ENCODE data around the gene TRHDE. TPM values are rescaled to one million over a fixed set of nuclear protein-coding genes. Genes with fewer than 3 reads are reported as not detected.

The TRHDE gene
- total and polyA plus RNA-seq, 2 of the 13 experiments (the other 11 are each of a cell fraction or from before 2014, with no cell fraction given): not detected

DNA sequence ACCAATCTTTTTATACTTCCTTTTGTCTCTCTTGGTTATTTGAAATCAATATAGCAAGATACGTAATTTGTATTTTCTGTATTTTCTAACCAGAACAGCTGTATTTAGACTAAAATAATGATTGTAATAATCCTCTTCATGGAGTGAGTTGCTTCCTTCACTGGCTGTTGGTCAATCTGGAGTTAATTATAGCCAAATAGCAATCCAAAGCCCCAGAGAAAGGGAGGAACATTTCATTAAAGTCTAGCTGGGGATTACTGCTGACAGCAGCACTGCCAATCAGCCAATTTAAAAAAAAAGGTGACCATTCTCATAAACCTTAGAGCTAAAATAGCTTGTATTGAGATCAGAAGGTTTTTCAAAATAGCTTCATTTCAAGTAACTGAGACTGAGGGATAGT, 118.0 kb downstream of the TRHDE start (continued):
- TF ChIP-seq, protein P1, sequence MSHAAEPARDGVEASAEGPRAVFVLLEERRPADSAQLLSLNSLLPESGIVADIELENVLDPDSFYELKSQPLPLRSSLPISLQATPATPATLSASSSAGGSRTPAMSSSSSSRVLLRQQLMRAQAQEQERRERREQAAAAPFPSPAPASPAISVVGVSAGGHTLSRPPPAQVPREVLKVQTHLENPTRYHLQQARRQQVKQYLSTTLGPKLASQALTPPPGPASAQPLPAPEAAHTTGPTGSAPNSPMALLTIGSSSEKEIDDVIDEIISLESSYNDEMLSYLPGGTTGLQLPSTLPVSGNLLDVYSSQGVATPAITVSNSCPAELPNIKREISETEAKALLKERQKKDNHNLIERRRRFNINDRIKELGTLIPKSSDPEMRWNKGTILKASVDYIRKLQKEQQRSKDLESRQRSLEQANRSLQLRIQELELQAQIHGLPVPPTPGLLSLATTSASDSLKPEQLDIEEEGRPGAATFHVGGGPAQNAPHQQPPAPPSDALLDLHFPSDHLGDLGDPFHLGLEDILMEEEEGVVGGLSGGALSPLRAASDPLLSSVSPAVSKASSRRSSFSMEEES (CRISPR knock-in tag; IDR thresholded peaks at IDR 0.05): no peak
- TF ChIP-seq RARA (CRISPR knock-in tag; IDR thresholded peaks at IDR 0.05): no peak
- no peak for TF ChIP-seq ETS1 (CRISPR knock-in tag; IDR thresholded peaks at IDR 0.05)
- TF ChIP-seq, protein P2, sequence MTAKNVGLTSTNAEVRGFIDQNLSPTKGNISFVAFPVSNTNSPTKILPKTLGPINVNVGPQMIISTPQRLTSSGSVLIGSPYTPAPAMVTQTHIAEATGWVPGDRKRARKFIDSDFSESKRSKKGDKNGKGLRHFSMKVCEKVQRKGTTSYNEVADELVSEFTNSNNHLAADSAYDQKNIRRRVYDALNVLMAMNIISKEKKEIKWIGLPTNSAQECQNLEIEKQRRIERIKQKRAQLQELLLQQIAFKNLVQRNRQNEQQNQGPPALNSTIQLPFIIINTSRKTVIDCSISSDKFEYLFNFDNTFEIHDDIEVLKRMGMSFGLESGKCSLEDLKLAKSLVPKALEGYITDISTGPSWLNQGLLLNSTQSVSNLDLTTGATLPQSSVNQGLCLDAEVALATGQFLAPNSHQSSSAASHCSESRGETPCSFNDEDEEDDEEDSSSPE (CRISPR knock-in tag; IDR thresholded peaks at IDR 0.05): no peak
- TF ChIP-seq IRX3 (CRISPR knock-in tag; IDR thresholded peaks at IDR 0.05; ENCODE audit: borderline replicate concordance, low read depth): no peak
- TF ChIP-seq ZNF546 (CRISPR knock-in tag; conservative IDR thresholded peaks at IDR 0.05): no peak
- no peak for TF ChIP-seq FOSL2 (CRISPR knock-in tag; IDR thresholded peaks at IDR 0.05)

DNA sequence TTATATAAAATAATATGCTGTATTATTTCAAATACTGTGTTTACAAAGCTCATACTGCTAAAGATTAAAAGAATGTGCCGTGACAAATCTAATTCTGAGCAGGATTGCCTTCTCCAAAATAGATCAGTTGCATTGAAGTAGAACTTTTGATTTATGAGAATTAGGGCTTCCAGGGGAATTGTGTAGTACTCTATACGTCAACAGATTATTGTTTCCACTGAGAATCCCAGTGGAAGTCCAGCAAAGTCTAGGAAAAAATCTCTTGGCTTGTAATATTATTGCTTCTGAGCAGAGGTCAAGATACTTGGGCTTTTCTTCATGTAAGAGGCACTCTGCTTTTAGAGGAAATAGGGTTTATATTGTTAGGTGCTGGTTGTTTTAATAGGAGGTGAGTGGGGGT, 133.9 kb downstream of the TRHDE start:
- H3K9ac ChIP-seq (ENCODE audit: insufficient read depth, low read depth, low read length): no peak overlapping the region
- H3K27ac ChIP-seq (ENCODE audit: extremely low read length, insufficient read depth, low read length): no peak overlapping the region
- no peaks in the 10 kb centered on the region for H3K4me1 ChIP-seq (ENCODE audit: insufficient read depth, low read length)
- WGBS (ENCODE audit: low lambda C conversion rate): 2% methylated on average over 2 of the region's 2 CpGs
- no peak for DNase-seq (ENCODE audit: low spot score)
- in situ Hi-C loops (cut with HindIII; ENCODE audit: extremely low pct_ligation_motif_present, low pct_unique_long_range_greater_than_20kb): no loop called here
- no peaks in the 10 kb centered on the region for H3K79me2 ChIP-seq (ENCODE audit: insufficient read depth, low read length)
- ChIA-PET POLR2A (no interaction called here), CTCF (ENCODE audit: low intra/inter-chr PET ratio, low total read pairs) (no interaction called here)
- TF ChIP-seq KLF15 (CRISPR knock-in tag; IDR thresholded peaks at IDR 0.05; ENCODE audit: borderline replicate concordance): no peak
- H3K9me3 ChIP-seq (ENCODE audit: low read length): no peaks in the 10 kb centered on the region
- no peak overlapping the region for H3K4me3 ChIP-seq (replicated peaks in 1 of 3; ENCODE audit: insufficient read depth in 1 of 3, low read depth in 2 of 3, low read length in 3 of 3)
- H3K36me3 ChIP-seq (replicated peaks in 1 of 2; ENCODE audit: control insufficient read depth in 1 of 2, insufficient read depth in 2 of 2, low read length in 2 of 2): no peaks in the 10 kb centered on the region
- BruUV-seq (replicated peaks): no TSS peak
- no peak for ATAC-seq
- no peak overlapping the region for H2AFZ ChIP-seq (ENCODE audit: low read length)
- H3K27me3 ChIP-seq (ENCODE audit: control insufficient read depth in 1 of 2, insufficient read depth in 2 of 2, low read length in 2 of 2): no peaks in the 10 kb centered on the region
- H3K4me2 ChIP-seq (ENCODE audit: low read depth, low read length): no peak overlapping the region
- H4K20me1 ChIP-seq (ENCODE audit: insufficient read depth, low read length): no peaks in the 10 kb centered on the region
- intact Hi-C loops (cut with micrococcal nuclease; ENCODE audit: unreplicated experiment): no loop called here
- FAIRE-seq: no peak
